ENCODE measurements around the gene NR3C1. TPM values are rescaled to one million over a fixed set of nuclear protein-coding genes. Genes with fewer than 3 reads are reported as not detected.

Gene NR3C1
- total and polyA plus RNA-seq, 2 of the 4 experiments (the other 2 are of a cell fraction): 13.7 to 77.4 TPM

DNA sequence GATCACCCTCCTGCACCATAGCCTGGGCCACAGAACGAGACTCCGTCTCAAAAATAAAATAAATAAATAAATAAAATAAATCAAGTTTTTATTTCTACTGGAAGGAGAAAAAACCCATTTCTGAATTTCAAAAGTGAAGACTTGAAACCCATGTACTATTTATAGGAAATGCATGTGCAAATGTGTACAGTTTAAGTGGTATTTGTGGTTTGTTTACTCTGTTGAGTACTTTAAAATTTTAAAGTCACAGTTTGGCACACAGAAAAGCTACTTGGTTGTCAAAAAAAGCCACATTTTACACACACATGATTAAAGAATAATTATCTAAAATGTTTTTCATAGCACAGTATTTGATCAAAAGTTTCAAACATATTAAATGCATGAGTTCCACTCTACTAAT is 43.6 kb downstream of the NR3C1 start:
- H3K56ac ChIP-seq (ENCODE audit: extremely low read depth, insufficient read depth, low read length): no peak overlapping the region
- TF ChIP-seq FOS (IDR thresholded peaks at IDR 0.05; ENCODE audit: low read depth, low read length) (no peak), BHLHE40 (IDR thresholded peaks at IDR 0.05; ENCODE audit: low read depth, low read length) (no peak), POLR2A (IDR thresholded peaks at IDR 0.05; ENCODE audit: low read depth, low read length) (no peak), SMC3 (IDR thresholded peaks at IDR 0.05; ENCODE audit: low read depth, low read length) (no peak), RFX5 (IDR thresholded peaks at IDR 0.05; ENCODE audit: low read depth, low read length) (no peak), NFE2L2 (IDR thresholded peaks at IDR 0.05; ENCODE audit: low read depth, low read length) (no peak), CHD1 (IDR thresholded peaks at IDR 0.05; ENCODE audit: low read depth, low read length) (no peak), MAZ (IDR thresholded peaks at IDR 0.05; ENCODE audit: borderline replicate concordance, low read depth, low read length) (no peak), CEBPB (IDR thresholded peaks at IDR 0.05; ENCODE audit: low read depth, low read length) (no peak), MXI1 (IDR thresholded peaks at IDR 0.05; ENCODE audit: borderline replicate concordance, low read depth, low read length) (no peak), RCOR1 (IDR thresholded peaks at IDR 0.05; ENCODE audit: insufficient replicate concordance, low read length) (no peak), MAFK (IDR thresholded peaks at IDR 0.05; ENCODE audit: low read depth, low read length) (no peak), RAD21 (IDR thresholded peaks at IDR 0.05; ENCODE audit: low read length) (no peak)
- TF ChIP-seq, protein P1, sequence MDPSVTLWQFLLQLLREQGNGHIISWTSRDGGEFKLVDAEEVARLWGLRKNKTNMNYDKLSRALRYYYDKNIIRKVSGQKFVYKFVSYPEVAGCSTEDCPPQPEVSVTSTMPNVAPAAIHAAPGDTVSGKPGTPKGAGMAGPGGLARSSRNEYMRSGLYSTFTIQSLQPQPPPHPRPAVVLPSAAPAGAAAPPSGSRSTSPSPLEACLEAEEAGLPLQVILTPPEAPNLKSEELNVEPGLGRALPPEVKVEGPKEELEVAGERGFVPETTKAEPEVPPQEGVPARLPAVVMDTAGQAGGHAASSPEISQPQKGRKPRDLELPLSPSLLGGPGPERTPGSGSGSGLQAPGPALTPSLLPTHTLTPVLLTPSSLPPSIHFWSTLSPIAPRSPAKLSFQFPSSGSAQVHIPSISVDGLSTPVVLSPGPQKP (IDR thresholded peaks at IDR 0.05; ENCODE audit: borderline replicate concordance, low read depth, low read length): no peak
- TF ChIP-seq, protein P2, sequence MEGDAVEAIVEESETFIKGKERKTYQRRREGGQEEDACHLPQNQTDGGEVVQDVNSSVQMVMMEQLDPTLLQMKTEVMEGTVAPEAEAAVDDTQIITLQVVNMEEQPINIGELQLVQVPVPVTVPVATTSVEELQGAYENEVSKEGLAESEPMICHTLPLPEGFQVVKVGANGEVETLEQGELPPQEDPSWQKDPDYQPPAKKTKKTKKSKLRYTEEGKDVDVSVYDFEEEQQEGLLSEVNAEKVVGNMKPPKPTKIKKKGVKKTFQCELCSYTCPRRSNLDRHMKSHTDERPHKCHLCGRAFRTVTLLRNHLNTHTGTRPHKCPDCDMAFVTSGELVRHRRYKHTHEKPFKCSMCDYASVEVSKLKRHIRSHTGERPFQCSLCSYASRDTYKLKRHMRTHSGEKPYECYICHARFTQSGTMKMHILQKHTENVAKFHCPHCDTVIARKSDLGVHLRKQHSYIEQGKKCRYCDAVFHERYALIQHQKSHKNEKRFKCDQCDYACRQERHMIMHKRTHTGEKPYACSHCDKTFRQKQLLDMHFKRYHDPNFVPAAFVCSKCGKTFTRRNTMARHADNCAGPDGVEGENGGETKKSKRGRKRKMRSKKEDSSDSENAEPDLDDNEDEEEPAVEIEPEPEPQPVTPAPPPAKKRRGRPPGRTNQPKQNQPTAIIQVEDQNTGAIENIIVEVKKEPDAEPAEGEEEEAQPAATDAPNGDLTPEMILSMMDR (conservative IDR thresholded peaks at IDR 0.05; ENCODE audit: low read depth, low read length): no peak
- TF ChIP-seq, protein P3, sequence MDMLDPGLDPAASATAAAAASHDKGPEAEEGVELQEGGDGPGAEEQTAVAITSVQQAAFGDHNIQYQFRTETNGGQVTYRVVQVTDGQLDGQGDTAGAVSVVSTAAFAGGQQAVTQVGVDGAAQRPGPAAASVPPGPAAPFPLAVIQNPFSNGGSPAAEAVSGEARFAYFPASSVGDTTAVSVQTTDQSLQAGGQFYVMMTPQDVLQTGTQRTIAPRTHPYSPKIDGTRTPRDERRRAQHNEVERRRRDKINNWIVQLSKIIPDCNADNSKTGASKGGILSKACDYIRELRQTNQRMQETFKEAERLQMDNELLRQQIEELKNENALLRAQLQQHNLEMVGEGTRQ (IDR thresholded peaks at IDR 0.05; ENCODE audit: low read depth, low read length): no peak
- H3K4me2 ChIP-seq (ENCODE audit: low read depth, low read length): no peak overlapping the region
- H2AK5ac ChIP-seq (ENCODE audit: low read depth, low read length): no peak overlapping the region
- no peak overlapping the region for H4K8ac ChIP-seq (ENCODE audit: low read depth in 2 of 2, low read length in 2 of 2)
- H2BK20ac ChIP-seq (ENCODE audit: low read depth, low read length): no peak overlapping the region
- no peak overlapping the region for H2AFZ ChIP-seq (replicated peaks; ENCODE audit: low read length, poor library complexity)
- H3K18ac ChIP-seq (ENCODE audit: low read depth, low read length): no peak overlapping the region
- peaks cover 2% of the 10 kb centered on the region for H3K36me3 ChIP-seq (ENCODE audit: control insufficient read depth, insufficient read depth, low read length)
- H2BK15ac ChIP-seq (ENCODE audit: low read depth, low read length): no peak overlapping the region
- H3K4ac ChIP-seq (ENCODE audit: low read depth, low read length): no peak overlapping the region
- H3K79me1 ChIP-seq (ENCODE audit: low read depth in 1 of 2, low read length in 2 of 2): peaks cover 12 to 59% of the 10 kb centered on the region in 2 experiments; a peak in 2 of 4 replicates
- no peak overlapping the region for H3K23ac ChIP-seq (ENCODE audit: low read depth, low read length)
- dilution Hi-C loops (cut with HindIII; ENCODE audit: low sequenced_read_pairs, unreplicated experiment) (no loop called here), intact Hi-C loops (cut with micrococcal nuclease) (loop anchor here (5.0 kb wide), 1 partner anchor 37 kb away; no protein-coding TSS in a partner anchor), in situ Hi-C loops (cut with MboI; ENCODE audit: low sequenced_read_pairs) (no loop called here)
- no peak overlapping the region for H3K4me3 ChIP-seq (ENCODE audit: insufficient read depth, low read depth, low read length)
- no peak overlapping the region for H4K5ac ChIP-seq (ENCODE audit: low read depth, low read length)
- POLR2A ChIA-PET (ENCODE audit: unreplicated experiment): no interaction called here
- H3K9ac ChIP-seq (ENCODE audit: low read depth, low read length): no peak overlapping the region
- no peaks in the 10 kb centered on the region for H3K27me3 ChIP-seq (ENCODE audit: control insufficient read depth, insufficient read depth, low read length)
- no peak overlapping the region for H3K27ac ChIP-seq (ENCODE audit: insufficient read depth, low read length)
- H4K91ac ChIP-seq (ENCODE audit: insufficient read depth, low read depth, low read length): no peak overlapping the region
- no peak overlapping the region for H2BK5ac ChIP-seq (ENCODE audit: low read depth, low read length, poor library complexity, severe bottlenecking)
- no CpG with 5 or more reads among the region's 2 CpGs for WGBS, 2 experiments (ENCODE audit: extremely low coverage in 2 of 2, insufficient read length in 1 of 2)
- no peak overlapping the region for H3K14ac ChIP-seq (replicated peaks; ENCODE audit: low read depth, low read length)
- H3K4me1 ChIP-seq (ENCODE audit: control insufficient read depth, insufficient read depth, low read length): peaks cover 6% of the 10 kb centered on the region; the same call in 1 of the 2 replicates
- H3K9me3 ChIP-seq (ENCODE audit: control insufficient read depth, insufficient read depth, low read length): peaks cover 3% of the 10 kb centered on the region; the same call in 1 of the 2 replicates
- CTCF ChIA-PET: no interaction called here
- H2BK120ac ChIP-seq (ENCODE audit: low read depth, low read length): no peak overlapping the region
- H3K9me1 ChIP-seq (ENCODE audit: insufficient read depth, low read length): no peaks in the 10 kb centered on the region
- H2AK9ac ChIP-seq (replicated peaks; ENCODE audit: low read depth, low read length, poor library complexity): no peak overlapping the region
- no TSS peak for BruUV-seq (replicated peaks)
- DNase-seq (no peak), ATAC-seq (ENCODE audit: low read depth) (no peak)
- peaks cover 54% of the 10 kb centered on the region for H4K20me1 ChIP-seq (ENCODE audit: insufficient read depth, low read length)
